HEK293 (cell line): ENCODE results near the gene KIF18A.

Source experiments
- CTCF ChIA-PET: fragments of 350-600 bp; formaldehyde crosslinking; extraction: SDS; loops from one replicate; lab custom pipeline; 2021; ENCODE audit warnings: antibody characterized with exemption; lab: Yijun Ruan, JAX
- POLR2A ChIA-PET: fragments of 300-600 bp; formaldehyde crosslinking; extraction: SDS; loops from one replicate; lab custom pipeline; 2020; ENCODE audit warnings: antibody characterized with exemption, inconsistent platforms; lab: Yijun Ruan, JAX
- H3K27ac ChIP-seq: fragments of 200-500 bp; sonication (Bioruptor generic); 2 replicates; pipeline ENCODE4 v1.5.1; 2014; ENCODE audit warnings: low read depth, low read length, control low read depth, inconsistent platforms; ENCODE audit errors: extremely low read depth
- H3K36me3 ChIP-seq, 2 experiments: fragments of 200-500 bp in 1 of 2; sonication (Bioruptor generic) in 1 of 2; 1 replicate in 1 of 2; 2 replicates in 1 of 2; pipeline ENCODE4 v1.5.1; 2014 to 2017; ENCODE audit warnings: inconsistent platforms in 2 of 2, low read length in 2 of 2; ENCODE audit not compliant: control insufficient read depth in 2 of 2, insufficient read depth in 1 of 2
- H3K4me1 ChIP-seq: fragments of 200-500 bp; sonication (Bioruptor generic); 2 replicates; pipeline ENCODE4 v1.5.1; 2014; ENCODE audit warnings: mild to moderate bottlenecking, low read length, inconsistent platforms; ENCODE audit not compliant: control insufficient read depth, insufficient read depth
- H3K4me3 ChIP-seq: 2 replicates; pipeline ENCODE4 v1.5.1; 2011; ENCODE audit warnings: low read depth, mild to moderate bottlenecking, control low read depth, low read length, moderate library complexity
- H3K9me3 ChIP-seq: fragments of 200-500 bp; sonication (Bioruptor generic); 2 replicates; pipeline ENCODE4 v1.5.1; 2014; ENCODE audit warnings: low read depth, low read length, inconsistent platforms; ENCODE audit not compliant: control insufficient read depth, insufficient read depth
- BCL6B ChIP-seq: fragments of 450-650 bp; formaldehyde crosslinking; IDR thresholded peaks from 2 replicates; pipeline ENCODE4 v1.5.1; 2017; ENCODE audit warnings: missing biosample characterization, missing genetic modification characterization
- KLF7 ChIP-seq: fragments of 450-650 bp; formaldehyde crosslinking; IDR thresholded peaks from 2 replicates; pipeline ENCODE4 v1.5.1; 2016; ENCODE audit warnings: missing biosample characterization, missing genetic modification characterization, borderline replicate concordance
- KLF9 ChIP-seq: fragments of 450-650 bp; formaldehyde crosslinking; IDR thresholded peaks from 2 replicates; pipeline ENCODE4 v1.5.1; 2016; ENCODE audit warnings: missing biosample characterization, missing genetic modification characterization, low read depth
- MYNN ChIP-seq: fragments of 450-650 bp; formaldehyde crosslinking; IDR thresholded peaks from 2 replicates; pipeline ENCODE4 v1.5.1; 2016; ENCODE audit warnings: missing biosample characterization, missing genetic modification characterization, borderline replicate concordance
- MZF1 ChIP-seq: fragments of 450-650 bp; formaldehyde crosslinking; IDR thresholded peaks from 2 replicates; pipeline ENCODE4 v1.5.1; 2017; ENCODE audit warnings: missing biosample characterization, missing genetic modification characterization, borderline replicate concordance
- PRDM10 ChIP-seq: fragments of 450-650 bp; formaldehyde crosslinking; IDR thresholded peaks from 2 replicates; pipeline ENCODE4 v1.5.1; 2016; ENCODE audit warnings: missing biosample characterization, missing genetic modification characterization
- SALL2 ChIP-seq: fragments of 450-650 bp; formaldehyde crosslinking; IDR thresholded peaks from 2 replicates; pipeline ENCODE4 v1.5.0; 2017; ENCODE audit warnings: missing biosample characterization, mild to moderate bottlenecking, missing genetic modification characterization, borderline replicate concordance
- SCRT1 ChIP-seq: fragments of 450-650 bp; formaldehyde crosslinking; IDR thresholded peaks from 2 replicates; pipeline ENCODE4 v1.5.1; 2016; ENCODE audit warnings: missing biosample characterization, missing genetic modification characterization, borderline replicate concordance
- ZBTB49 ChIP-seq: fragments of 450-650 bp; formaldehyde crosslinking; IDR thresholded peaks from 2 replicates; pipeline ENCODE4 v1.5.1; 2016; ENCODE audit warnings: missing biosample characterization, missing genetic modification characterization, low read depth
- ZNF155 ChIP-seq: fragments of 450-650 bp; formaldehyde crosslinking; IDR thresholded peaks from 2 replicates; pipeline ENCODE4 v1.5.1; 2016; ENCODE audit warnings: missing biosample characterization, missing genetic modification characterization
- ZNF169 ChIP-seq: fragments of 450-650 bp; formaldehyde crosslinking; IDR thresholded peaks from 2 replicates; pipeline ENCODE4 v1.5.1; 2016; ENCODE audit warnings: missing biosample characterization, missing genetic modification characterization
- ZNF202 ChIP-seq: fragments of 450-650 bp; formaldehyde crosslinking; IDR thresholded peaks from 2 replicates; pipeline ENCODE4 v1.5.1; 2016; ENCODE audit warnings: missing biosample characterization, missing genetic modification characterization, borderline replicate concordance
- ZNF335 ChIP-seq: fragments of 450-650 bp; formaldehyde crosslinking; conservative IDR thresholded peaks from 2 replicates; pipeline ENCODE4 v1.5.1; 2016; ENCODE audit warnings: missing biosample characterization, missing genetic modification characterization
- ZNF48 ChIP-seq: fragments of 450-650 bp; formaldehyde crosslinking; IDR thresholded peaks from 2 replicates; pipeline ENCODE4 v1.5.1; 2016; ENCODE audit warnings: missing biosample characterization, missing genetic modification characterization
- ZNF521 ChIP-seq: fragments of 450-650 bp; formaldehyde crosslinking; IDR thresholded peaks from 2 replicates; pipeline ENCODE4 v1.5.1; 2017; ENCODE audit warnings: missing biosample characterization, mild to moderate bottlenecking, missing genetic modification characterization
- ZNF585B ChIP-seq: fragments of 450-650 bp; formaldehyde crosslinking; IDR thresholded peaks from 2 replicates; pipeline ENCODE4 v1.5.1; 2016; ENCODE audit warnings: missing biosample characterization, missing genetic modification characterization
- ZSCAN18 ChIP-seq: fragments of 450-650 bp; formaldehyde crosslinking; IDR thresholded peaks from 2 replicates; pipeline ENCODE4 v1.5.1; 2016; ENCODE audit warnings: missing biosample characterization, missing genetic modification characterization
- ZSCAN30 ChIP-seq: fragments of 450-650 bp; IDR thresholded peaks from 2 replicates; pipeline ENCODE4 v1.5.1; 2018; ENCODE audit warnings: missing biosample characterization, mild to moderate bottlenecking, missing genetic modification characterization, moderate library complexity

Gene KIF18A

GRCh38 chr11:27972522-27973170 is 135.3 kb downstream of the KIF18A start:
- ChIA-PET POLR2A (no interaction called here), CTCF (no interaction called here)
- no peaks in the 10 kb centered on the region for H3K9me3 ChIP-seq
- H3K36me3 ChIP-seq = no peaks in the 10 kb centered on the region
- H3K27ac ChIP-seq = no peak overlapping the region
- TF ChIP-seq BCL6B (tag by site-specific recombination) (no peak), ZNF169 (tag by site-specific recombination) (no peak), ZNF202 (tag by site-specific recombination) (no peak), PRDM10 (tag by site-specific recombination) (no peak), KLF9 (no peak), ZNF335 (tag by site-specific recombination) (no peak), ZNF48 (tag by site-specific recombination) (no peak), ZBTB49 (tag by site-specific recombination) (no peak), SALL2 (tag by site-specific recombination) (no peak), ZNF521 (tag by site-specific recombination) (no peak), ZNF155 (no peak), ZSCAN18 (no peak), MYNN (tag by site-specific recombination) (no peak), SCRT1 (tag by site-specific recombination) (no peak), ZNF585B (no peak), MZF1 (tag by site-specific recombination) (no peak), ZSCAN30 (tag by site-specific recombination) (no peak), KLF7 (tag by site-specific recombination) (no peak)
- H3K4me3 ChIP-seq = no peak overlapping the region
- H3K4me1 ChIP-seq = no peaks in the 10 kb centered on the region
